HepG2 (cell line): ENCODE measurements around the gene NCKAP1. TPM values are rescaled to one million over a fixed set of nuclear protein-coding genes. Genes with fewer than 3 reads are reported as not detected.

Experiments
- ADNP ChIP-seq: sonication (generic); formaldehyde crosslinking; IDR thresholded peaks from 2 replicates; pipeline ENCODE4 v1.4.0; 2020; ENCODE audit warnings: missing genetic modification reagents
- BRD4 ChIP-seq: sonication (generic); formaldehyde crosslinking; IDR thresholded peaks from 2 replicates; pipeline ENCODE4 v1.4.0; 2020; ENCODE audit warnings: missing genetic modification reagents
- HOXD1 ChIP-seq: sonication (generic); formaldehyde crosslinking; IDR thresholded peaks from 2 replicates; pipeline ENCODE4 v1.5.0; 2020; ENCODE audit warnings: missing genetic modification reagents
- KDM4B ChIP-seq: sonication (generic); formaldehyde crosslinking; IDR thresholded peaks from 2 replicates; pipeline ENCODE4 v1.4.0; 2020; ENCODE audit warnings: missing genetic modification reagents
- LCORL ChIP-seq, 2 experiments: fragments of 450-650 bp in 1 of 2; sonication (generic) in 1 of 2; formaldehyde crosslinking in 1 of 2; IDR thresholded peaks; 2 replicates each; pipeline versions ENCODE4 v1.5.0 to v1.6.1; 2017 to 2020; ENCODE audit warnings: antibody characterized with exemption in 1 of 2, missing genetic modification reagents in 1 of 2
- MTF2 ChIP-seq: sonication (generic); formaldehyde crosslinking; IDR thresholded peaks from 2 replicates; pipeline ENCODE4 v1.5.0; 2020; ENCODE audit warnings: missing genetic modification reagents, borderline replicate concordance
- NFATC3 ChIP-seq: sonication (generic); formaldehyde crosslinking; IDR thresholded peaks from 2 replicates; pipeline ENCODE4 v1.5.1; 2020; ENCODE audit warnings: mild to moderate bottlenecking, missing genetic modification reagents
- NFRKB ChIP-seq: fragments of 450-650 bp; IDR thresholded peaks from 2 replicates; pipeline ENCODE4 v1.6.1; 2017
- NR2F6 ChIP-seq, 2 experiments: IDR thresholded peaks; 2 replicates each; pipeline ENCODE4 v1.6.1; 2016; ENCODE audit warnings: antibody characterized with exemption in 1 of 2, mild to moderate bottlenecking in 1 of 2
- PAX8 ChIP-seq: sonication (generic); formaldehyde crosslinking; IDR thresholded peaks from 2 replicates; pipeline ENCODE4 v1.8.0; 2022; ENCODE audit warnings: mild to moderate bottlenecking, missing genetic modification reagents, borderline replicate concordance
- PHF8 ChIP-seq: sonication (generic); formaldehyde crosslinking; IDR thresholded peaks from 2 replicates; pipeline ENCODE4 v1.5.0; 2020; ENCODE audit warnings: missing genetic modification reagents
- RBFOX2 ChIP-seq: fragments of 200-400 bp; formaldehyde crosslinking; IDR thresholded peaks from 2 replicates; pipeline ENCODE4 v1.6.1; 2017; ENCODE audit warnings: low read depth, mild to moderate bottlenecking, low read length
- SALL1 ChIP-seq: sonication (generic); formaldehyde crosslinking; IDR thresholded peaks from 2 replicates; pipeline ENCODE4 v1.8.0; 2022; ENCODE audit warnings: mild to moderate bottlenecking, missing genetic modification reagents
- SAP130 ChIP-seq: IDR thresholded peaks from 2 replicates; pipeline ENCODE4 v1.6.1; 2016; ENCODE audit warnings: low read depth
- SKI ChIP-seq: fragments of 450-650 bp; IDR thresholded peaks from one replicate; pipeline ENCODE4 v1.6.1; 2018; ENCODE audit warnings: mild to moderate bottlenecking; ENCODE audit not compliant: partially characterized antibody
- SP2 ChIP-seq: sonication (generic); formaldehyde crosslinking; IDR thresholded peaks from 2 replicates; pipeline ENCODE4 v1.5.1; 2020; ENCODE audit warnings: mild to moderate bottlenecking, missing genetic modification reagents
- TBL1XR1 ChIP-seq: fragments of 150-350 bp; IDR thresholded peaks from 2 replicates; pipeline ENCODE4 v1.6.1; 2014; ENCODE audit warnings: borderline replicate concordance, low read length; ENCODE audit not compliant: partially characterized antibody
- TOPORS ChIP-seq: sonication (generic); formaldehyde crosslinking; IDR thresholded peaks from 2 replicates; pipeline ENCODE4 v1.8.0; 2023; ENCODE audit warnings: mild to moderate bottlenecking, missing genetic modification reagents
- UBTF ChIP-seq: sonication (generic); formaldehyde crosslinking; IDR thresholded peaks from 2 replicates; pipeline ENCODE4 v1.4.0; 2020; ENCODE audit warnings: mild to moderate bottlenecking, missing genetic modification reagents
- ZBTB2 ChIP-seq: sonication (generic); formaldehyde crosslinking; IDR thresholded peaks from 2 replicates; pipeline ENCODE4 v1.8.0; 2022; ENCODE audit warnings: low read depth, missing genetic modification reagents
- ZBTB38 ChIP-seq: sonication (generic); formaldehyde crosslinking; IDR thresholded peaks from 2 replicates; pipeline ENCODE4 v1.5.1; 2020; ENCODE audit warnings: mild to moderate bottlenecking, missing genetic modification reagents
- ZKSCAN5 ChIP-seq: sonication (generic); formaldehyde crosslinking; IDR thresholded peaks from 2 replicates; pipeline ENCODE4 v1.5.1; 2020; ENCODE audit warnings: mild to moderate bottlenecking, missing genetic modification reagents
- ZMYM4 ChIP-seq: sonication (generic); formaldehyde crosslinking; IDR thresholded peaks from 2 replicates; pipeline ENCODE4 v1.8.1; 2023; ENCODE audit warnings: mild to moderate bottlenecking, missing genetic modification reagents
- polyA plus RNA-seq, 8 experiments: library from polyadenylated mRNA; depleted of rRNA in 3 of 8; stranded (reverse) in 7 of 8; unstranded in 1 of 8; fragments of >200 nt; fragmentation: Illumina TruSeq in 4 of 8; extraction: Trizol in 4 of 8; gene quantifications; 2 replicates each; pipeline versions ENCODE4 v1.2.1 to v1.2.3, GENCODE V29; 2011 to 2016; ENCODE audit warnings: low read depth in 4 of 8, missing spikeins in 1 of 8, mixed read lengths in 1 of 8; ENCODE audit not compliant: insufficient read depth in 1 of 8
- total RNA-seq, 5 experiments: library from RNA; depleted of rRNA; stranded (reverse); fragments of >200 nt; fragmentation: Illumina TruSeq; extraction: Trizol; gene quantifications; 2 replicates each; pipeline ENCODE4 v1.2.3, GENCODE V29; 2016; ENCODE audit warnings: low read depth in 1 of 5
- TF ChIP-seq, protein P1 (sequence below): sonication (generic); formaldehyde crosslinking; IDR thresholded peaks from 2 replicates; pipeline ENCODE4 v1.4.0; 2020; ENCODE audit warnings: missing genetic modification reagents
- TF ChIP-seq, protein P2 (sequence below): sonication (generic); formaldehyde crosslinking; IDR thresholded peaks from 2 replicates; pipeline ENCODE4 v1.4.0; 2020; ENCODE audit warnings: mild to moderate bottlenecking, missing genetic modification reagents

The NCKAP1 gene
- total and polyA plus RNA-seq, 2 of the 13 experiments (the other 11 are each of a cell fraction or from before 2014, with no cell fraction given), result 72.1 to 96.3 TPM

DNA sequence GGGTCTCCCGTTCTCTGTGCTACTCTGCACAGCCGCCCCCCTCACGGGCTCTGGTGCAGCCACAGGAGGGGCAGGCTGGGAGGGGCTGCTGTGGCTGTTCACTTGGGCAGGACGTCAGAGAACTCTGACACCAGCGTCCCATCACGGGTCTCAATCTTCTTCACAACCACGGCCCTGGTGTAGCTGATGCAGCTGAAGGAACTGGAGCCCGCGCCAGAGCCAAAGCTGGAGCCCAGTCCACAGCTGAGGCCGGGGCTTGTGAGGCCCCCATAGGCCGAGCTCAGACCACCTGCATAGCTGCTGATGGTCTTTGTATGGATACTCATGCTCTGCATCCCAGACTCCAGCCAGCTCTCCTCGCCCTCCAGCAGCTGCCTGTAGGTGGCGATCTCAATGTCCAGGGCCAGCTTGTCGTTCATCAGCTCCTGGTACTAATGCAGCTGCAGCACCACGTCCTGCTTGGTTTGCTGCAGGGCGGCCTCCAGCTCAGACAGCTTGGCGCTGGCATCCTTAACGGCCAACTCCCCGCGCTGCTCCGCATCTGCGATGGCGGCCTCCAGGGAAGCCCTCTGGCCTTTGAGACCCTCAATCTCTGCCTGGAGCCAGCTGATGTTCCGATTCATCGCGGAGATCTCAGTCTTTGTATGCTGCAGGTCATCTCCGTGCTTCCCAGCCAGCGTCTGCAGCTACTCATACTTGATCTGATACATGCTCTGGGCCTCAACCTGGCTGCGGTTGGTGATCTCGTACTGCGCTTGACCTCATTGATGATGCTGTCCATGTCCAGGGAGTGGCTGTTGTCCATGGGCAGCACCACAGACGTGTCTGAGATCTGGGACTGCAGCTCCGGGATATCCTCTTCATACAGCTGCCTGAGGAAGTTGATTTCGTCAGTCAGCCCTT is 32.9 kb upstream of the NCKAP1 start (continued):
- no peak for TF ChIP-seq ADNP (CRISPR knock-in tag)
- TF ChIP-seq BRD4, result no peak
- peak; percentile 22; the same call in 1 of the 2 replicates for TF ChIP-seq UBTF (CRISPR knock-in tag)
- TF ChIP-seq ZBTB38 (CRISPR knock-in tag), result peak; percentile 84
- TF ChIP-seq SP2 (CRISPR knock-in tag), result peak; percentile 29; the same call in 1 of the 2 replicates
- TF ChIP-seq TOPORS (CRISPR knock-in tag), result no peak
- no peak for TF ChIP-seq MTF2 (CRISPR knock-in tag)
- TF ChIP-seq HOXD1 (CRISPR knock-in tag), result no peak
- TF ChIP-seq, protein P1, sequence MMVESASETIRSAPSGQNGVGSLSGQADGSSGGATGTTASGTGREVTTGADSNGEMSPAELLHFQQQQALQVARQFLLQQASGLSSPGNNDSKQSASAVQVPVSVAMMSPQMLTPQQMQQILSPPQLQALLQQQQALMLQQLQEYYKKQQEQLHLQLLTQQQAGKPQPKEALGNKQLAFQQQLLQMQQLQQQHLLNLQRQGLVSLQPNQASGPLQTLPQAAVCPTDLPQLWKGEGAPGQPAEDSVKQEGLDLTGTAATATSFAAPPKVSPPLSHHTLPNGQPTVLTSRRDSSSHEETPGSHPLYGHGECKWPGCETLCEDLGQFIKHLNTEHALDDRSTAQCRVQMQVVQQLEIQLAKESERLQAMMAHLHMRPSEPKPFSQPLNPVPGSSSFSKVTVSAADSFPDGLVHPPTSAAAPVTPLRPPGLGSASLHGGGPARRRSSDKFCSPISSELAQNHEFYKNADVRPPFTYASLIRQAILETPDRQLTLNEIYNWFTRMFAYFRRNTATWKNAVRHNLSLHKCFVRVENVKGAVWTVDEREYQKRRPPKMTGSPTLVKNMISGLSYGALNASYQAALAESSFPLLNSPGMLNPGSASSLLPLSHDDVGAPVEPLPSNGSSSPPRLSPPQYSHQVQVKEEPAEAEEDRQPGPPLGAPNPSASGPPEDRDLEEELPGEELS, result no peak
- no peak for TF ChIP-seq ZKSCAN5 (CRISPR knock-in tag)
- peak; percentile 59 for TF ChIP-seq SAP130 (CRISPR knock-in tag)
- TF ChIP-seq PHF8 (CRISPR knock-in tag), result peak; percentile 33; the same call in 1 of the 2 replicates
- no peak for TF ChIP-seq RBFOX2
- TF ChIP-seq NFATC3, result no peak
- no peak for TF ChIP-seq NR2F6 (IDR thresholded peaks at IDR 0.05)
- no peak for TF ChIP-seq NR2F6 (CRISPR knock-in tag; IDR thresholded peaks at IDR 0.05)
- TF ChIP-seq, protein P2, sequence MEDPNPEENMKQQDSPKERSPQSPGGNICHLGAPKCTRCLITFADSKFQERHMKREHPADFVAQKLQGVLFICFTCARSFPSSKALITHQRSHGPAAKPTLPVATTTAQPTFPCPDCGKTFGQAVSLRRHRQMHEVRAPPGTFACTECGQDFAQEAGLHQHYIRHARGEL (CRISPR knock-in tag), result no peak
- TF ChIP-seq PAX8, result no peak
- no peak for TF ChIP-seq ZBTB2 (CRISPR knock-in tag)
- TF ChIP-seq TBL1XR1, result no peak
- TF ChIP-seq NFRKB, result no peak
- TF ChIP-seq SKI, result no peak
- peak; percentile 49; the same call in 1 of the 2 replicates for TF ChIP-seq ZMYM4
- no peak for TF ChIP-seq LCORL (IDR thresholded peaks at IDR 0.05)
- TF ChIP-seq LCORL (CRISPR knock-in tag; IDR thresholded peaks at IDR 0.05), result no peak
- TF ChIP-seq SALL1 (CRISPR knock-in tag), result peak; percentile 67
- TF ChIP-seq KDM4B, result peak; percentile 22; the same call in 1 of the 2 replicates
